HepG2 (cell line): ENCODE measurements around the gene SRSF1. TPM values are rescaled to one million over a fixed set of nuclear protein-coding genes. Genes with fewer than 3 reads are reported as not detected.

Source experiments
- ATAC-seq: fragments of 200-7000 bp; cut with Tn5 transposase; 3 replicates; pipeline ENCODE4 v1.9.1; 2020; ENCODE audit warnings: mild to moderate bottlenecking, moderate library complexity
- BruUV-seq: library from RNA; stranded (reverse); fragments of 400-500 nt; replicated peaks from 2 replicates; lab custom pipeline; 2021; lab: Mats Ljungman, UMichigan
- CTCF ChIA-PET: fragments of 300-600 bp; formaldehyde crosslinking; extraction: SDS; loops from one replicate; lab custom pipeline; 2021; ENCODE audit warnings: low total read pairs, inconsistent platforms, low intra/inter-chr PET ratio; lab: Yijun Ruan, JAX
- POLR2A ChIA-PET: fragments of 350-600 bp; sonication (Branson Sonifier 250); formaldehyde crosslinking; loops from one replicate; lab custom pipeline; 2020; ENCODE audit warnings: antibody characterized with exemption, inconsistent platforms; lab: Yijun Ruan, JAX
- DNase-seq: peaks from one replicate; pipeline ENCODE4 v3.0.0-alpha.2; 2015; ENCODE audit warnings: low spot score
- FAIRE-seq: peaks from 3 replicates; lab custom pipeline; 2011; peaks lifted over from hg19 to GRCh38; lab: Jason Lieb, UNC
- H2AFZ ChIP-seq: one replicate; pipeline ENCODE4 v1.6.1; 2011; ENCODE audit warnings: low read length, inconsistent platforms
- H3K27ac ChIP-seq: fragments of 300-600 bp; 3 replicates; pipeline ENCODE4 v1.8.0; 2011; ENCODE audit warnings: mixed run types, mild to moderate bottlenecking, mixed read lengths, low read length, inconsistent platforms; ENCODE audit not compliant: insufficient read depth; ENCODE audit errors: extremely low read length
- H3K27me3 ChIP-seq, 2 experiments: fragments of 200-600 bp in 1 of 2; 2 replicates in 1 of 2; 3 replicates in 1 of 2; pipeline versions ENCODE4 v1.6.0 to v1.8.0; 2011; ENCODE audit warnings: low read length in 2 of 2, mild to moderate bottlenecking in 2 of 2, moderate library complexity in 2 of 2, inconsistent platforms in 1 of 2; ENCODE audit not compliant: insufficient read depth in 2 of 2, control insufficient read depth in 1 of 2
- H3K36me3 ChIP-seq, 2 experiments: fragments of 200-600 bp in 1 of 2; replicated peaks in 1 of 2; 2 replicates in 1 of 2; 3 replicates in 1 of 2; pipeline versions ENCODE4 v1.5.1 to v1.8.0; 2011; ENCODE audit warnings: low read length in 2 of 2, inconsistent platforms in 1 of 2; ENCODE audit not compliant: insufficient read depth in 2 of 2, control insufficient read depth in 1 of 2
- H3K4me1 ChIP-seq: 2 replicates; pipeline ENCODE4 v1.5.1; 2012; ENCODE audit warnings: low read length, inconsistent platforms; ENCODE audit not compliant: insufficient read depth
- H3K4me2 ChIP-seq: 2 replicates; pipeline ENCODE4 v1.6.0; 2011; ENCODE audit warnings: low read depth, low read length, inconsistent platforms
- H3K4me3 ChIP-seq, 3 experiments: fragments of 200-600 bp in 1 of 3; sonication (generic), shearing (Covaris generic) in 1 of 3; replicated peaks in 1 of 3; 2 replicates each; pipeline ENCODE4 v1.5.1; 2011 to 2016; ENCODE audit warnings: low read length in 3 of 3, inconsistent platforms in 2 of 3, low read depth in 2 of 3, mild to moderate bottlenecking in 2 of 3, control low read depth in 1 of 3, mixed read lengths in 1 of 3; ENCODE audit not compliant: insufficient read depth in 1 of 3
- H3K79me2 ChIP-seq: one replicate; pipeline ENCODE4 v1.6.1; 2011; ENCODE audit warnings: low read length, inconsistent platforms; ENCODE audit not compliant: insufficient read depth
- H3K9ac ChIP-seq: 2 replicates; pipeline ENCODE4 v1.6.0; 2011; ENCODE audit warnings: mild to moderate bottlenecking, low read depth, low read length, inconsistent platforms; ENCODE audit not compliant: insufficient read depth
- H3K9me3 ChIP-seq: 2 replicates; pipeline ENCODE4 v1.5.1; 2012; ENCODE audit warnings: mild to moderate bottlenecking, low read length
- H4K20me1 ChIP-seq: 2 replicates; pipeline ENCODE4 v1.6.0; 2011; ENCODE audit warnings: inconsistent platforms, mild to moderate bottlenecking, low read length, moderate library complexity; ENCODE audit not compliant: insufficient read depth
- AGO2 ChIP-seq: fragments of 200-400 bp; formaldehyde crosslinking; optimal IDR thresholded peaks from 2 replicates; pipeline ENCODE3; 2017; ENCODE audit warnings: mild to moderate bottlenecking, low read depth, low read length, moderate library complexity
- DPF2 ChIP-seq: sonication (generic); formaldehyde crosslinking; IDR thresholded peaks from 2 replicates; pipeline ENCODE4 v1.4.0; 2020; ENCODE audit warnings: mild to moderate bottlenecking, low read depth, missing genetic modification reagents, borderline replicate concordance
- FUBP1 ChIP-seq: sonication (generic); formaldehyde crosslinking; IDR thresholded peaks from 2 replicates; pipeline ENCODE4 v1.5.1; 2020; ENCODE audit warnings: missing genetic modification reagents, mild to moderate bottlenecking, borderline replicate concordance
- HIC2 ChIP-seq: sonication (generic); formaldehyde crosslinking; IDR thresholded peaks from 2 replicates; pipeline ENCODE4 v1.9.0; 2022; ENCODE audit warnings: low read depth, missing genetic modification reagents
- LRRFIP1 ChIP-seq: sonication (generic); formaldehyde crosslinking; conservative IDR thresholded peaks from 2 replicates; pipeline ENCODE4 v1.4.0; 2020; ENCODE audit warnings: missing genetic modification reagents
- MNT ChIP-seq: fragments of 450-650 bp; IDR thresholded peaks from 2 replicates; pipeline ENCODE4 v1.6.1; 2016
- NFYC ChIP-seq: IDR thresholded peaks from 2 replicates; pipeline ENCODE4 v1.6.1; 2016; ENCODE audit warnings: missing genetic modification reagents, missing compliant biosample characterization
- U2AF2 ChIP-seq: fragments of 200-400 bp; formaldehyde crosslinking; IDR thresholded peaks from 2 replicates; pipeline ENCODE4 v1.6.1; 2017; ENCODE audit warnings: low read depth, mild to moderate bottlenecking, low read length
- ZBTB4 ChIP-seq: sonication (generic); formaldehyde crosslinking; IDR thresholded peaks from 2 replicates; pipeline ENCODE4 v1.4.0; 2020; ENCODE audit warnings: missing genetic modification reagents, mild to moderate bottlenecking, borderline replicate concordance
- ZC3H13 ChIP-seq: sonication (generic); formaldehyde crosslinking; IDR thresholded peaks from 2 replicates; pipeline ENCODE4 v1.8.1; 2023; ENCODE audit warnings: mild to moderate bottlenecking, missing genetic modification reagents, moderate library complexity
- ZNF329 ChIP-seq: sonication (generic); formaldehyde crosslinking; IDR thresholded peaks from 2 replicates; pipeline ENCODE4 v1.9.0; 2021; ENCODE audit warnings: low read depth, mild to moderate bottlenecking, missing genetic modification reagents
- ZZZ3 ChIP-seq: sonication (generic); formaldehyde crosslinking; IDR thresholded peaks from 2 replicates; pipeline ENCODE4 v1.4.0; 2020; ENCODE audit warnings: missing genetic modification reagents, mild to moderate bottlenecking, borderline replicate concordance
- WGBS: methylation state at CpG from one replicate; pipeline ENCODE4 v1.1.6; 2017; ENCODE audit warnings: low lambda C conversion rate; 5-methylcytosine and 5-hydroxymethylcytosine counted together
- in situ Hi-C: cut with HindIII; loops from 2 replicates; pipeline ENCODE4 v1.10.0; 2017; ENCODE audit warnings: low pct_unique_long_range_greater_than_20kb; ENCODE audit not compliant: extremely low pct_ligation_motif_present
- intact Hi-C: fragments of 100-400 bp; cut with micrococcal nuclease; formaldehyde crosslinking; loops from one replicate; pipeline ENCODE4 v1.10.0; 2022; ENCODE audit not compliant: unreplicated experiment
- polyA plus RNA-seq, 8 experiments: library from polyadenylated mRNA; depleted of rRNA in 3 of 8; stranded (reverse) in 7 of 8; unstranded in 1 of 8; fragments of >200 nt; fragmentation: Illumina TruSeq in 4 of 8; extraction: Trizol in 4 of 8; gene quantifications; 2 replicates each; pipeline versions ENCODE4 v1.2.1 to v1.2.3, GENCODE V29; 2011 to 2016; ENCODE audit warnings: low read depth in 4 of 8, missing spikeins in 1 of 8, mixed read lengths in 1 of 8; ENCODE audit not compliant: insufficient read depth in 1 of 8
- total RNA-seq, 5 experiments: library from RNA; depleted of rRNA; stranded (reverse); fragments of >200 nt; fragmentation: Illumina TruSeq; extraction: Trizol; gene quantifications; 2 replicates each; pipeline ENCODE4 v1.2.3, GENCODE V29; 2016; ENCODE audit warnings: low read depth in 1 of 5

The SRSF1 gene
- total and polyA plus RNA-seq, 2 of the 13 experiments (the other 11 are each of a cell fraction or from before 2014, with no cell fraction given), result 142 to 445 TPM

GRCh38 chr17:57979076-57979475 is 28.0 kb downstream of the SRSF1 start:
- no peak for FAIRE-seq
- no TSS peak for BruUV-seq
- intact Hi-C loops, result no loop called here
- Histone ChIP-seq H3K9ac (no peak overlapping the region), H3K79me2 (peaks cover 38% of the 10 kb centered on the region), H3K27me3 (no peaks in the 10 kb centered on the region), H2AFZ (no peak overlapping the region), H3K9me3 (no peaks in the 10 kb centered on the region), H3K36me3 (peaks cover 24 to 83% of the 10 kb centered on the region in 2 experiments), H3K4me1 (peaks cover 62% of the 10 kb centered on the region), H3K4me3 (no peak overlapping the region), H3K4me2 (no peak overlapping the region), H4K20me1 (peaks cover 21% of the 10 kb centered on the region), H3K27ac (no peak overlapping the region)
- ATAC-seq, result no peak
- 94% methylated on average over 1 of the region's 1 CpG for WGBS
- ChIA-PET CTCF (no interaction called here), POLR2A (no interaction called here)
- no peak for DNase-seq
- in situ Hi-C loops, result no loop called here
- TF ChIP-seq NFYC (CRISPR knock-in tag) (no peak), MNT (no peak), AGO2 (no peak), HIC2 (CRISPR knock-in tag) (no peak), ZBTB4 (CRISPR knock-in tag) (no peak), ZNF329 (CRISPR knock-in tag) (no peak), LRRFIP1 (no peak), ZC3H13 (CRISPR knock-in tag) (no peak), FUBP1 (CRISPR knock-in tag) (no peak), U2AF2 (no peak), ZZZ3 (no peak), DPF2 (CRISPR knock-in tag) (no peak)
